Muscle layer of duodenum (tissue), 2 donors: Measurements from ENCODE around the gene RPL18.
A peak's percentile ranks its signal among the peaks of the same experiment; 100 is the strongest.
"Not testable (repeated sequence)": the region's sequence is repeated elsewhere in the genome, so short reads cannot be mapped to it uniquely, and the experiment has no call there.

ENCODE experiments used
- H3K27ac ChIP-seq: one replicate; pipeline ENCODE4 v1.7.0; 2013; ENCODE audit warnings: mild to moderate bottlenecking, low read length
- H3K27me3 ChIP-seq: one replicate; pipeline ENCODE4 v1.7.0; 2013; ENCODE audit warnings: low read depth, mild to moderate bottlenecking, control low read depth, low read length
- H3K36me3 ChIP-seq, 2 donors: one replicate each; pipeline ENCODE4 v1.7.0; 2013; ENCODE audit warnings: low read length in 2 of 2, control low read depth in 1 of 2, mild to moderate bottlenecking in 1 of 2; ENCODE audit not compliant: insufficient read depth in 2 of 2, control insufficient read depth in 1 of 2
- H3K4me1 ChIP-seq, 2 donors: one replicate each; pipeline ENCODE4 v1.7.0; 2013; ENCODE audit warnings: low read length in 2 of 2, mild to moderate bottlenecking in 2 of 2, control low read depth in 1 of 2, moderate library complexity in 1 of 2; ENCODE audit not compliant: insufficient read depth in 2 of 2, control insufficient read depth in 1 of 2
- H3K4me3 ChIP-seq, 2 donors: one replicate each; pipeline ENCODE4 v1.7.0; 2013; ENCODE audit warnings: low read length in 2 of 2, low read depth in 1 of 2, mild to moderate bottlenecking in 1 of 2
- H3K9me3 ChIP-seq, 2 donors: one replicate each; pipeline ENCODE4 v1.7.0; 2013; ENCODE audit warnings: low read length in 2 of 2, control low read depth in 1 of 2, mild to moderate bottlenecking in 1 of 2; ENCODE audit not compliant: control insufficient read depth in 1 of 2
- donor health status: healthy.

The RPL18 gene

GRCh38 chr19:48591021-48591420 lies 28.0 kb downstream of the RPL18 start:
- no peaks in the 10 kb centered on the region for H3K27me3 ChIP-seq

DNA sequence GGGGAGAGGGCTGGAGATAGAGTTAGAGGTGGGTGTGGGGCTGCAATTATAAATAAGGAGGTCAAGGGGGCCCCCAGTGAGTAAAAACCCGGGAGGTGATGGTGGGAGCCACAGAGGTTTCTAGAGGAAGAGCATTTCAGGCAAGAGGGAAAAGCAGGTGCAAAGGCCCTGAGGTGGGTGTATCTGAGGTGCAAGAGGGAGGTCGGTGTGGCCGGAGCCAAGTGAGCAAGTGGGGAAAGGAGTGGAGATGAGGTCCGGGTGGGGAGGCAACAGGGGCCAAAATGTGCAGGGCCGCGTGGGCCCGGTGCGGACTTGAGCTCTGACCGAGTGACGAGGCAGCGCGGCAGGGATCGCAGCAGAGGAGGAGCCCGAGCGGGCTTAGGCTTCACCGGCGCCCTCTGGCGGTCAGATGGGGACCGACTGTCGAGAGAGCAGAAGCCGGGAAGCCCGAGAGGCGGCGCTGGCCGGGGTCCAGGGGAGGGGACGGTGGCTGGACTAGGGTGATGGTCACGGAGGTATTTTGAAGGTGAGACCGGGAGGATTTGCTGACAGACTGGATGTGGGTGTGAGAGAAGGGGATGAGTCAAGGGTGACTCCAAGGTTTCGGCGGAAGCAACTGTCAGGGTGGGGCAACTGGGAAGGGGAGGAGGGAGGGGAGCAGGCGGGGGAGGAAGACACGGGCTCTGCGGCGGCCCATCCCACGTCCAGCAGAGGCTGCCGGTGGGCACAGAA lies 30.1 kb downstream of the RPL18 start:
- H3K36me3 ChIP-seq = no peaks in the 10 kb centered on the region
- peak overlapping the region; percentile 16 for H3K27ac ChIP-seq
- no peaks in the 10 kb centered on the region for H3K9me3 ChIP-seq
- H3K4me1 ChIP-seq = peaks cover 3 to 5% of the 10 kb centered on the region in 2 donors
- H3K4me3 ChIP-seq = peak overlapping the region; percentile 49 to 55
- no peaks in the 10 kb centered on the region for H3K27me3 ChIP-seq

More at GRCh38 chr19:48591021-48591420, 28.0 kb downstream of the RPL18 start:
- no peaks in the 10 kb centered on the region for H3K36me3 ChIP-seq
- no peaks in the 10 kb centered on the region for H3K9me3 ChIP-seq
- no peak overlapping the region for H3K4me3 ChIP-seq
- H3K4me1 ChIP-seq = peaks cover 3 to 5% of the 10 kb centered on the region in 2 donors
- H3K27ac ChIP-seq = no peak overlapping the region

GRCh38 chr19:48587387-48587786 lies 31.6 kb downstream of the RPL18 start:
- Histone ChIP-seq H3K9me3 (no peaks in the 10 kb centered on the region), H3K4me3 (no peak overlapping the region), H3K4me1 (peaks cover 3 to 5% of the 10 kb centered on the region in 2 donors), H3K27ac (no peak overlapping the region), H3K36me3 (no peaks in the 10 kb centered on the region), H3K27me3 (no peaks in the 10 kb centered on the region)

DNA sequence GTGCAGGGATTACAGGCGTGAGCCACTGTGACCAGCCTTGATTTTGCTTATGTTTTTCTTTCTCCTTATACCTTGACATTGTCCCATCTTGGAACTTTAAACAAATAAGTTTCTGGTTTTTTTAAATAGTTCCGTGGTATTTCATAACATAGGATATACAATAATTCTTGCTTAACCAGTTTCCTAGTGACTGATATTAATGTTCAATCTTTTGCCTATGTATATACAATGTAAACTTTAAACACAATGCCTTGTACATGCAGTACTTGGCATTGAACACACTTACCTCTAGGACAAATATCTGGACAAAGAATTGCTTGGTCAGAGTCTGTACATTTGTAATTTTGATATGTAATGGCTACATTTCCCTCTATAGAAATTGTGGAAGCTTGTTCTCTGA lies 36.8 kb downstream of the RPL18 start:
- H3K4me3 ChIP-seq = no peak overlapping the region
- no peaks in the 10 kb centered on the region for H3K9me3 ChIP-seq
- H3K4me1 ChIP-seq = no peaks in the 10 kb centered on the region
- H3K36me3 ChIP-seq = no peaks in the 10 kb centered on the region
- no peak overlapping the region for H3K27ac ChIP-seq
- no peaks in the 10 kb centered on the region for H3K27me3 ChIP-seq

DNA sequence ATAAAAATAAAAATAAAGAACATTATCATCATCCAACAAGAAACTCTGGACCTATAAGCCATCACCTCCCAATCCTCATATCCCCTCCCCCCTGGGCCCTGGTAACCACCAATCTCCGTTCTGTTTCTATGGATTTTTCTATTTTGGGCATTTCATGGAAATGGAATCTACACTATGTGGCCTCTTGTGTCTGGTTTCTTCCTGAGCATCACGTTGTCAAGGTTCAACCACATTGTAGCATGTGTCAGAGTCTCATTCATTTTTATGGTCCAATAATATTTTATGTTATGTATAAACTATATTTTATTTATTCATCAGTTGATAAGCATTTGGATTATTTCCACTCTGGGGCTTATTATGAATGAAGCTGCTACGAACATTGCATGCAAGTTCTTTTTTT lies 40.1 kb downstream of the RPL18 start:
- H3K4me1 ChIP-seq = no peaks in the 10 kb centered on the region
- H3K27me3 ChIP-seq = no peaks in the 10 kb centered on the region
- H3K27ac ChIP-seq = no peak overlapping the region
- H3K36me3 ChIP-seq = no peaks in the 10 kb centered on the region
- H3K4me3 ChIP-seq = no peak overlapping the region
- no peaks in the 10 kb centered on the region for H3K9me3 ChIP-seq

DNA sequence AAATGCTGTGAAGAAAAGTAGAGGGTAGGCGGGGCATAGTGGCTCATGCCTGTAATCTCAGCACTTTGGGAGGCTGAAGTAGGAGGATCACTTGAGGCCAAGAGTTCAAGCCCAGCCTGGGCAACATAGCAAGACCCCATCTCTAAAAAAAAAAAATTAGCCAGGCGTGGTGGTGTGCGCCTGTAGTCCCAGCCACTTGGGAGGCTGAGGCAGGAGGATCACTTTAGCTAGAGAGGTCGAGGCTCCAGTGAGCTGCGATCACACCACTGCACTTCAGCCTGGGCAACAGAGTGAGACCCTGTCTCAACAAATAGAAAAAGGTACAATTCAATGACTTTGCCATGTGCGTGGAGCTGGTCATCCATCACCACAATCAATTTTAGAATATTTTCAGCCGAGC lies 41.1 kb downstream of the RPL18 start:
- H3K4me3 ChIP-seq, H3K36me3 ChIP-seq, H3K27me3 ChIP-seq, H3K4me1 ChIP-seq, H3K9me3 ChIP-seq, H3K27ac ChIP-seq: not testable (repeated sequence)

GRCh38 chr19:48575931-48576622 lies 42.9 kb downstream of the RPL18 start:
- Histone ChIP-seq H3K9me3 (no peaks in the 10 kb centered on the region), H3K4me1 (no peaks in the 10 kb centered on the region), H3K27me3 (no peaks in the 10 kb centered on the region), H3K36me3 (no peaks in the 10 kb centered on the region), H3K4me3 (no peak overlapping the region), H3K27ac (no peak overlapping the region)

DNA sequence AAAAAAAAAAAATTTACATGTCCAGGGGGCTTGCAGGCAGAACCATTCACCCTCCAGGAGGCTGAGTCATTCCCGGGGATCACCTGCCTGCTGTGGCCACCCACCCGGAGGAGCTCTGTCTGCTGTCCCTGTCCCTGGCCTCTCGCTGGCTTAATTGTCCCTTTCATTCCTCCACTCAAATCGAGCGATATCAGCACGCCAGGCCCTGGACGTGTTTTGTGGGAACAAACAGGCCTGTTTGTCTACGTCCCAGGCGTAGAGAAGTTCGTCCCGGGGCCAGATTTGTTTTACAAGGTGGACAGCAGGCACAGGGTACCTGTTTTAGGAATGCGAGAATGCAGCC lies 45.8 kb downstream of the RPL18 start:
- H3K4me1 ChIP-seq = peaks cover 0 to 8% of the 10 kb centered on the region in 2 donors
- no peak overlapping the region for H3K27ac ChIP-seq
- no peak overlapping the region for H3K4me3 ChIP-seq
- H3K36me3 ChIP-seq = no peaks in the 10 kb centered on the region
- H3K9me3 ChIP-seq = no peaks in the 10 kb centered on the region
- H3K27me3 ChIP-seq = no peaks in the 10 kb centered on the region

DNA sequence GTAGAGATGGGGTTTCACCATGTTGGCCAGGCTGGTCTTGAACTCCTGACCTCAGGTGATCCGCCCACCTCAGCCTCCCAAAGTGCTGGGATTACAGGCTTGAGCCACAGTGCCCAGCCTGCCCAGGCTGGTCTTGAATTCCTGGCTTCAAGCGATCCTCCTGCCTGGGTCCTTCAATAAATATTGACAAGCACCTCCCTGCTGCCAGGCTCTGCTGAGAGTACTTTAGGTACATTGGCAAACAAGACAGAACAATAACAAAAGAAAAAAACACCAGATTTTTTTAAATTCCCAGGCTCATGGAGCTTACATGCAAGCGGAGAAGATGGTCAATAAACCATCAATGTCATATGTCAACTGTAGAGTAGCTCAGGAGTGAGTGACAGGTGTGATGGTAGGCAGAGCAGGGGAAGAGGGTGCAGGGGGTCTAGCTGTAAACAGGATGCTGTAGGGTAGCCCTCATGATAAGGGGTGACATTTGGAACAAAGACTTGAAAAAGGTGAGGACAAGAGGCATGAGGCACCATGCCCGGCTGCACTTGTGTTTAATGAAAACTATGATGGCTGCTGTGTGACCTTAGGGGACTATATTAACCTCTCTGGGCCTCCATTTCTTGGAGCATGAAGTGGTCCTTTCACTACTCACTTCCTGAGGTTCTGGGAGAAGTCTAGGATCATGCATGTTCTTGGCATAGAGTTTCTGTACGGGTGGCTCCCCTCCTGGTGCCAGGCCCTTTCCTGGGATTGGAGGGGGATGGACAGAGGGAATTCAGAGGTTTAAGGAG lies 47.4 kb downstream of the RPL18 start:
- H3K27me3 ChIP-seq = no peaks in the 10 kb centered on the region
- no peak overlapping the region for H3K27ac ChIP-seq
- peaks cover 0 to 12% of the 10 kb centered on the region in 2 donors for H3K4me1 ChIP-seq
- H3K4me3 ChIP-seq = no peak overlapping the region
- H3K36me3 ChIP-seq = no peaks in the 10 kb centered on the region
- no peaks in the 10 kb centered on the region for H3K9me3 ChIP-seq

- H3K36me3 ChIP-seq = no peaks in the 10 kb centered on the region
- H3K27ac ChIP-seq = no peak overlapping the region
- H3K4me3 ChIP-seq = no peak overlapping the region
- H3K9me3 ChIP-seq = no peaks in the 10 kb centered on the region
- H3K4me1 ChIP-seq = peaks cover 0 to 12% of the 10 kb centered on the region in 2 donors
- H3K27me3 ChIP-seq = no peaks in the 10 kb centered on the region
Measured at GRCh38 chr19:48569814-48570213, 49.2 kb downstream of the RPL18 start.

- Histone ChIP-seq H3K36me3 (no peaks in the 10 kb centered on the region), H3K9me3 (no peaks in the 10 kb centered on the region), H3K27ac (no peak overlapping the region), H3K27me3 (no peaks in the 10 kb centered on the region), H3K4me1 (peaks cover 0 to 12% of the 10 kb centered on the region in 2 donors), H3K4me3 (no peak overlapping the region)
Measured at GRCh38 chr19:48568345-48568886, 50.6 kb downstream of the RPL18 start.
